ENCODE results near the gene GRB7.
"Not testable (repeated sequence)": the region's sequence is repeated elsewhere in the genome, so short reads cannot be mapped to it uniquely, and the experiment has no call there.

The GRB7 gene

GRCh38 chr17:39763051-39763820 is 25.5 kb downstream of the GRB7 start:
- Histone ChIP-seq H3K79me2 (ENCODE audit: low read length) (peaks cover 87% of the 10 kb centered on the region), H3K4me1 (ENCODE audit: low read length) (peaks cover 38% of the 10 kb centered on the region)

GRCh38 chr17:39764171-39764570 is 26.4 kb downstream of the GRB7 start:
- Histone ChIP-seq H3K36me3 (replicated peaks; ENCODE audit: low read depth, low read length) (peaks cover 75% of the 10 kb centered on the region), H3K4me1 (ENCODE audit: low read length) (peaks cover 38% of the 10 kb centered on the region)
- H2AFZ ChIP-seq (ENCODE audit: low read depth, low read length), result not testable (repeated sequence)

More at GRCh38 chr17:39763051-39763820, 25.5 kb downstream of the GRB7 start:
- Histone ChIP-seq H3K4me2 (ENCODE audit: low read length) (no peak overlapping the region), H4K20me1 (ENCODE audit: insufficient read depth, low read length) (peaks cover 14% of the 10 kb centered on the region; the same call in 1 of the 2 replicates), H3K4me3 (ENCODE audit: low read length) (no peak overlapping the region), H3K36me3 (replicated peaks; ENCODE audit: low read depth, low read length) (peaks cover 70% of the 10 kb centered on the region), H2AFZ (ENCODE audit: low read depth, low read length) (no peak overlapping the region), H3K27ac (ENCODE audit: low read length) (no peak overlapping the region), H3K27me3 (ENCODE audit: low read depth, low read length) (no peaks in the 10 kb centered on the region), H3K9ac (ENCODE audit: low read length) (no peak overlapping the region), H3K9me3 (ENCODE audit: insufficient read depth, low read length) (no peaks in the 10 kb centered on the region)
- TF ChIP-seq CTCF (IDR thresholded peaks at IDR 0.05; ENCODE audit: low read depth, low read length) (no peak), EZH2phosphoT487 (IDR thresholded peaks at IDR 0.05; ENCODE audit: low read depth) (no peak)

GRCh38 chr17:39765175-39765574 is 27.4 kb downstream of the GRB7 start:
- peaks cover 85% of the 10 kb centered on the region for H3K79me2 ChIP-seq (ENCODE audit: low read length)
- no peak overlapping the region for H3K4me2 ChIP-seq (ENCODE audit: low read length)
- H3K4me1 ChIP-seq (ENCODE audit: low read length), result peaks cover 39% of the 10 kb centered on the region
- H3K27me3 ChIP-seq (ENCODE audit: low read depth, low read length), result no peaks in the 10 kb centered on the region
- H3K27ac ChIP-seq (ENCODE audit: low read length), result peak overlapping the region; percentile 21; the same call in 1 of the 2 replicates
- TF ChIP-seq EZH2phosphoT487 (IDR thresholded peaks at IDR 0.05; ENCODE audit: low read depth), result no peak
- TF ChIP-seq CTCF (IDR thresholded peaks at IDR 0.05; ENCODE audit: low read depth, low read length), result no peak
- H3K9me3 ChIP-seq (ENCODE audit: insufficient read depth, low read length), result no peaks in the 10 kb centered on the region
- H3K9ac ChIP-seq (ENCODE audit: low read length), result no peak overlapping the region
- peaks cover 75% of the 10 kb centered on the region for H3K36me3 ChIP-seq (replicated peaks; ENCODE audit: low read depth, low read length)
- H2AFZ ChIP-seq (ENCODE audit: low read depth, low read length), result no peak overlapping the region
- no peak overlapping the region for H3K4me3 ChIP-seq (ENCODE audit: low read length)
- peaks cover 19% of the 10 kb centered on the region; the same call in 1 of the 2 replicates for H4K20me1 ChIP-seq (ENCODE audit: insufficient read depth, low read length)

More at GRCh38 chr17:39764171-39764570, 26.4 kb downstream of the GRB7 start:
- not testable (repeated sequence) for H3K27me3 ChIP-seq (ENCODE audit: low read depth, low read length); H3K9ac ChIP-seq (ENCODE audit: low read length); H3K27ac ChIP-seq (ENCODE audit: low read length); H3K4me3 ChIP-seq (ENCODE audit: low read length); H3K9me3 ChIP-seq (ENCODE audit: insufficient read depth, low read length); H3K4me2 ChIP-seq (ENCODE audit: low read length)
- Histone ChIP-seq H4K20me1 (ENCODE audit: insufficient read depth, low read length) (peaks cover 18% of the 10 kb centered on the region; the same call in 1 of the 2 replicates), H3K79me2 (ENCODE audit: low read length) (peaks cover 87% of the 10 kb centered on the region)

- peaks cover 82% of the 10 kb centered on the region for H3K79me2 ChIP-seq (ENCODE audit: low read length)
These were observed 28.0 kb downstream of the GRB7 start for GRCh38 chr17:39765766-39766165.

More at GRCh38 chr17:39765766-39766165, 28.0 kb downstream of the GRB7 start:
- Histone ChIP-seq H3K4me3 (ENCODE audit: low read length) (no peak overlapping the region), H3K27me3 (ENCODE audit: low read depth, low read length) (no peaks in the 10 kb centered on the region), H3K4me1 (ENCODE audit: low read length) (peaks cover 45% of the 10 kb centered on the region), H3K27ac (ENCODE audit: low read length) (no peak overlapping the region), H4K20me1 (ENCODE audit: insufficient read depth, low read length) (peaks cover 19% of the 10 kb centered on the region; the same call in 1 of the 2 replicates), H2AFZ (ENCODE audit: low read depth, low read length) (no peak overlapping the region), H3K9me3 (ENCODE audit: insufficient read depth, low read length) (no peaks in the 10 kb centered on the region), H3K9ac (ENCODE audit: low read length) (no peak overlapping the region), H3K4me2 (ENCODE audit: low read length) (no peak overlapping the region), H3K36me3 (replicated peaks; ENCODE audit: low read depth, low read length) (peaks cover 71% of the 10 kb centered on the region)
- TF ChIP-seq CTCF (IDR thresholded peaks at IDR 0.05; ENCODE audit: low read depth, low read length) (no peak), EZH2phosphoT487 (IDR thresholded peaks at IDR 0.05; ENCODE audit: low read depth) (no peak)
